ENCODE measurements around the gene GRIN1.

Gene GRIN1

GRCh38 chr9:137141976-137142936 is 3.3 kb downstream of the GRIN1 start:
- DNase-seq (ENCODE audit: low read depth), result no peak
- no peak overlapping the region for H3K4me3 ChIP-seq (ENCODE audit: low read length)
- no peak for TF ChIP-seq CTCF (conservative IDR thresholded peaks at IDR 0.05; ENCODE audit: low read length)

- H3K4me3 ChIP-seq (ENCODE audit: low read length), result no peak overlapping the region
- DNase-seq (ENCODE audit: low read depth), result no peak
- no peak for TF ChIP-seq CTCF (conservative IDR thresholded peaks at IDR 0.05; ENCODE audit: low read length)
Measured at GRCh38 chr9:137143459-137143858, 4.5 kb downstream of the GRIN1 start.

GRCh38 chr9:137145731-137146526 is 7.0 kb downstream of the GRIN1 start:
- no peak overlapping the region for H3K4me3 ChIP-seq (ENCODE audit: low read length)
- no peak for TF ChIP-seq CTCF (conservative IDR thresholded peaks at IDR 0.05; ENCODE audit: low read length)
- no peak for DNase-seq (ENCODE audit: low read depth)

GRCh38 chr9:137146527-137146918 is 7.6 kb downstream of the GRIN1 start:
- DNase-seq (ENCODE audit: low read depth), result no peak
- no peak for TF ChIP-seq CTCF (conservative IDR thresholded peaks at IDR 0.05; ENCODE audit: low read length)
- no peak overlapping the region for H3K4me3 ChIP-seq (ENCODE audit: low read length)

GRCh38 chr9:137147091-137147792 is 8.3 kb downstream of the GRIN1 start:
- no peak for DNase-seq (ENCODE audit: low read depth)
- H3K4me3 ChIP-seq (ENCODE audit: low read length), result no peak overlapping the region
- no peak for TF ChIP-seq CTCF (conservative IDR thresholded peaks at IDR 0.05; ENCODE audit: low read length)

GRCh38 chr9:137147793-137148160 is 8.8 kb downstream of the GRIN1 start:
- H3K4me3 ChIP-seq (ENCODE audit: low read length), result no peak overlapping the region
- DNase-seq (ENCODE audit: low read depth), result no peak
- TF ChIP-seq CTCF (conservative IDR thresholded peaks at IDR 0.05; ENCODE audit: low read length), result no peak

Measured in AG10803 (cell line).